Kidney glomerular epithelial cell (primary cell): ENCODE results near the gene PTPRJ.
A peak's percentile ranks its signal among the peaks of the same experiment; 100 is the strongest.
"Not testable (repeated sequence)": the region's sequence is repeated elsewhere in the genome, so short reads cannot be mapped to it uniquely, and the experiment has no call there.

ENCODE experiments used
- DNase-seq: peaks from one replicate; lab custom pipeline; 2025; lab: John Stamatoyannopoulos, UW

The PTPRJ gene

GRCh38 chr11:48163360-48164100, 183.2 kb downstream of the PTPRJ start:
- no peak for DNase-seq

DNA sequence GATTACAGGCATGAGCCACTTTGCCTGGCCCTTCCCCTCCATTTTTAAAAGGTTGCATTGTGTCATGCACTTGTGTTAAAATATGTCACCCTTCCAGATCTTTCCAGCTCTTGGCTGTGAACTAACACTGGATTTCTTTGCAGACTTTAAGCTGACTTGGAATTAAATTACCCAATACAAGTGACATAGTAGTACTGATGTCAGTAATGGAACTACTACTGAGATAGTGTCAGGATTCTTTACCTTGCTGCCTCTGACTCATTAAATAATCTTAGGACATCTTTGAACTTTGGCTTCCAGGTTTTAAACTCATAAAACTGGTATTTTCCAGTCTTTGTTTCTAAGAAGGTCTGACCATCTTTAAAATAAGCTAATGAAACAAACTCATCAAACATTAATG, 184.5 kb downstream of the PTPRJ start:
- DNase-seq: no peak

GRCh38 chr11:48165426-48165825, 185.1 kb downstream of the PTPRJ start:
- DNase-seq: no peak

- DNase-seq: no peak
Measured at GRCh38 chr11:48167380-48167779, 187.0 kb downstream of the PTPRJ start.

- no peak for DNase-seq
Measured at GRCh38 chr11:48168815-48169214, 188.5 kb downstream of the PTPRJ start.

- DNase-seq: no peak
Measured at GRCh38 chr11:48169259-48169658, 188.9 kb downstream of the PTPRJ start.

DNA sequence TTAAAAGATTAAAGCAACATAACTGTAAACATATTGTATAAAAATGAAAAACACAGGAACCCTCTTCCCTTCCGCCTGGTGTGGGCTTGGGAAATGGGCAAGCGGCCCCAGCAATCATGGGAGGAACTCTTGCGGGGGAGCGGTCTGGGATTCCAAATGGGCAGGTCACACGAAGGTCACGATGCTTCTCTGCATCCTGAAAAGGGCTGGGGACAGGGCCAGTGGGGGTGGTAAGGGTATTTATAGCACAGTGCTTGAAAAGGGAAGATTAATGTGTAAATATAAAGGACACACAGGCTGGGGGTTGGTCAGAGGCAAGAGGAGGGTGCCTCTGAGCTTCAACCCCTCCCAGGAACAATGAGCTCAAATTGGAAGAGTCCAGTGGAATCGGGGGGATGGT, 189.4 kb downstream of the PTPRJ start:
- no peak for DNase-seq

DNA sequence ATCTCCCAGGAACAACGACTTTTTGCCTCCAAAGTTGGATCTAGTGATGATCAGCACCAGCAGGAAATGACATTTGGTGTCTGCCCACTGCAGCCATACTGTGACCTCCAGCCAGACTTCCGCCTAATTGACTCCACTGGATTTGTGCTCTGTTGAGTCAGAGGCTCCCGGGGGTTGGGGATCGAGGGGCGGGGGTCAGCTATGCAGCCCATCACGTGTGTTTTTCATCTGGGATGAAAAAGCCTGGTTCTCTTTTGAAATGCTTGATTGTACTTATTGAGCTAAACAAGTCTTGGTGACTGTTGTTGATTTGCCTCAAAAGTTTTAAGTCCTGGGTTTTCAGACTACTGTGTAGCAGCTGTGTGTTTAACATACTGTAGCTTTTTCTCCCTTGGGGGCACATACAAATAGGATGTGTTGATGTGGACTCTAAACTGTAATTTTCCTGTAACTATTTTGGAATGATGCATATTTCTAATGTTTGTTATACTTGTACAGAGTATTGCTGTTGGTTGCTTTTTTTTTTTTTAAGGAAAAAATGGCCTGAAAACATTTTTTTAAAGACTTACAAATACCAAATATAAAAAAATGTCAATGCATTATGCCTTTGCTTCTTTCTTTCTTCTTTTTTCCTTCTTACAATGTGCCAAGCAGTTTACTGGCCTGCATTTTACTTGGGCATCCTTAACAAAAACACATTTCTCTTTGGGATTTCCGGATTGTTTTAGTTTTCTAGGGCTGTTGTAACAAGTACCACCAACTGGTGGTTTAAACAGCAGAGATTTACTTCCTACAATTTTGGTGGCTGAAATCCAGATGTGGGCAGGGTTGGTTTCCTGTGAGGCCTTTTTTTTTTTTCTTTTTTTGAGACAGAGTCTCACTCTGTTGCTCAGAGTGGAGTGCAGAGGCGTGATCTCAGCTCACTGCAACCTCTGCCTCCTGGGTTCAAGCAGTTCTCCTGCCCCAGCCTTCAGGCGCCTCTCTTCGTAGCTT, 190.2 kb downstream of the PTPRJ start:
- DNase-seq: no peak

DNA sequence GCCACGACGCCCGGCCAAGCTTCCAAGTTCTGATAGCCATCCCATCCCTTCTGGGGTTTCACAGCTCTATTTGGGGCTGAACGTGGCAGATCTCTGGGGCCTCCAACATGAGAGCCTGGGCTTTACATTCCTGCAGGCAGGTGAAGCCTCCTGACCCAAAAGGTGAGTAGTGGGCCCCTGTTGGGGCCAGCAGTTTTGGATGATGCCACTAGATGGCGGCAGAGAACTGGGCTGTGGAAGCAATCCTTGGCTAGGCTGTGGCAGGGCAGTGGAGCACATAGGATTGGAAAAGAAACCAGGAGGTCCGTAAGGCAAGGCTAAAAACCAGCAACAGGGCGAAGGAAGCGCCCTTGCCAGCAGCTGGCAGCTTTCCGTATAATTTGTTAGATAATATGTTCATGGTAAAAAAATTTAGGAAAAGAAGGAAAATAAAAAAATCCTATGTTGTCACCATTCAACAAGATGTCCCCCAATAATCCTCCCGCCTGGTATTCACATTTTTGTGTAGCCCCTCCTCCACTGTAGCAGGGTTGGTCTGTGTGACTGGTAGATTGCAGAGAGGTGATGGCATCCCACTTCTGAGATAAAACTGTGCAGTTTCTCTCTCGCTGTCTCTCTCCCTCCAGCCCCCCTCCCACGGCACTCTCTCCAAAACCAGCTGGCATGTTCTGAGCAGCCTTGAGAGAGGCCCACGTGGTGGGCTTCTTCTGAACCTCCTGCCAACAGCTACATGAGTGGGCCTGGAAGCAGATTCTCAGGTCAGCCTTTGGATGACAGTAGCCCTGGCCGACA, 192.7 kb downstream of the PTPRJ start:
- peak; percentile 27 for DNase-seq

GRCh38 chr11:48177661-48178060, 197.3 kb downstream of the PTPRJ start:
- no peak for DNase-seq

- DNase-seq: no peak
Measured at GRCh38 chr11:48180627-48181026, 200.3 kb downstream of the PTPRJ start.

DNA sequence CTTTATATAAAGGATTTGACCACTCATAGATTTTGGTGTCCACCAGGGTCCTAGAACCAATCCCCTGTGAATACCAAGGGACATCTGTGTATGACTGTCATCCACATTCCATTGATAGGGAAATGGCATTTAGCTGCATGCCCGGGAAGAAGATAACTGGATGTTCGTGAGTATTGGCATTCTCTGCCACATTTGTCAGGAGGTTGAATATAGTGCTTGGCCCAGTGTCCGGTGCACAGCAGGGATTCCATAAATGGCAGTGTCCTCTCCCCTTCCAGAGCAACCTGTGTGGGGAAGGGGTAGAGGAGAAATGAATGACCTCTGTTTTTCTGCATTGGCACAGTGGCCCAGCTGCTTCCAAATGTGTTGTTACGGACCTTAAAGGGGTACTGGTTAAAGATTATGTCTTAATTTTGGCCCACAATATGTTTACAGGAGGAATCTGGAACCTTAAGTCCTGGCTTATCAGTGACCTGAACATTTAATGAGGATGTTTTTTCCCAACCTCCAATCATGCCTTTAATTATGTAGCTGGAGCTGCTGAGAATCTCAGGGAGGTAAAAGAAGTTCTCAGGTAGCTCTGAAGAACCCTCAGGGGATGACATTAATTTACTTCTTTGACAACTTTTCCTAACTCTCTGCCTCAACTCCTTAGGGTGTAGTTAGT, 202.6 kb downstream of the PTPRJ start:
- no peak for DNase-seq

- DNase-seq: no peak
Measured at GRCh38 chr11:48184452-48184851, 204.1 kb downstream of the PTPRJ start.

- DNase-seq: not testable (repeated sequence)
Measured at GRCh38 chr11:48190906-48191654, 210.7 kb downstream of the PTPRJ start.

DNA sequence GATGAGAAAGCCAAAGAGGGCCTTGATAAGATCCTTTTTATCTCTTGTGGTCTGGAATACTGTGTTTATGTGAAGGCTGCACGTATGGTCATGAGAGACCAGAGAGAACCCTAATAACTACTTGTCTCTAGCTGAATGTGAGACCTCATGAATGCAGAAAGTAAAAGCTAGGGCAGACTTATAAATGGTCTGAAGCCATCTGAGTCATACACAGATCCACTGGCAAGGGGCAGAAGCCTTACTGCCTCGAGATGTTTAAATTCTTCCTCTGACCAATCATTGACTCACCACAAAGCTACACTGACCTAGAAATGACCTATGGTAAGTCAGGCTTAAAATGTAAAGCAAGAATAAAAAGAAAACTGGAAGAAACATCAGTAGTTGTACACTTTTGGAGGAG, 213.5 kb downstream of the PTPRJ start:
- no peak for DNase-seq

DNA sequence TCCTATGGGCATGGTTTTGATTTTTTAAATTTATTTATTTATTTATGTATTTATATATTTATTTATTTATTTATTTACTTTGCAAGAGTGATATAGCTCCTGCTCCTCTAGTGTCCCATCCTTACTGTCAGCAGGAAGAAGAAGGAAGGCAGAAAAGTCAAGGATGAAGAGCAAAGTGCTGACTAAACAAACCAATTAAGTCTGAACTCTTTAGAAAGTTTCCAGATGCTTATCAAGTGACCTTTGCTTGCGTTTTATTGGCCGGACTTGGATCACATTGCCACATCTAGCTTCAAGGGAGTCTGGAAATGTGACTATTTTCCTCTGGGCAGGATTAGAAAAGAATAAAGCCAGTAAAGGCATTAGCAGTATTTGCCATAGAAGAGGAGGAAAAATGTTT, 227.5 kb downstream of the PTPRJ start:
- DNase-seq: no peak

DNA sequence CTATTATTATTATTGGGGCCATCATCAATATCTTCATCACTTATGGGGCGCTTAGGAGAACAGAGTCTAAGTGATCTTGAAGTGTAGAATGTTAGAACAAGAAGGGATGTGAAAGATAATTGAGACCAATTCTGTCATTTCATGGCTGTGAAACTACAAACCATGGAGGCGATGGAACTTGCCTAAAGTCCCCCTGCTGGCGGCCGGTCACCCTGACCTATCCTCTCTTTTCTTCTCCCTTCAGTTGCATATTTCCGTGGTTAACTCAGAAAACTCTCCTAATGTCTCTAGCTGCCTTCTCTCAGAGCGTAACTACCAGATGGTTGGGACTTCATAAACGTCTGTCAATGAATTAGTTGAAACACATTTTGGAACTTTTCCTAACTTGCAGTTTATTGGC, 229.7 kb downstream of the PTPRJ start:
- no peak for DNase-seq

GRCh38 chr11:48216510-48216909, 236.2 kb downstream of the PTPRJ start, which contains the start of gene OR4B1:
TSS of gene OR4B1 (plus strand) at chr11:48216810. CDS start at chr11:48216810, 0 bp downstream.
- DNase-seq: no peak
